B cell (primary cell): ENCODE data around the gene TEKT5. TPM values are rescaled to one million over a fixed set of nuclear protein-coding genes. Genes with fewer than 3 reads are reported as not detected.

Experiments used
- ATAC-seq: fragments of 200-7000 bp; cut with Tn5 transposase; one replicate; pipeline ENCODE4 v1.10.0; 2021; ENCODE audit warnings: low read depth, mild to moderate bottlenecking, moderate number of reproducible peaks, moderate library complexity
- CTCF ChIA-PET: fragments of 350-600 bp; sonication (Branson Sonifier 250); formaldehyde crosslinking; loops from one replicate; lab custom pipeline; 2021; ENCODE audit warnings: antibody characterized with exemption, inconsistent platforms; lab: Charles Lee
- POLR2A ChIA-PET: fragments of 350-600 bp; sonication (Branson Sonifier 250); formaldehyde crosslinking; loops from one replicate; lab custom pipeline; 2021; ENCODE audit warnings: antibody characterized with exemption; lab: Charles Lee
- DNase-seq: peaks from one replicate; pipeline ENCODE4 v3.0.0; 2013
- H2AFZ ChIP-seq: 2 replicates; pipeline ENCODE4 v1.6.1; 2012; ENCODE audit warnings: mild to moderate bottlenecking, low read depth, low read length; ENCODE audit not compliant: insufficient read depth, poor library complexity, severe bottlenecking
- H3K27ac ChIP-seq, 2 donors: 1 replicate in 1 of 2; 2 replicates in 1 of 2; pipeline ENCODE4 v1.5.1; 2012 to 2013; ENCODE audit warnings: low read length in 2 of 2, mild to moderate bottlenecking in 2 of 2, moderate library complexity in 1 of 2
- H3K27me3 ChIP-seq, 4 experiments: fragments of 200-600 bp in 1 of 4; sonication (generic) in 1 of 4; replicated peaks in 1 of 4; 1 replicate in 2 of 4; 2 replicates in 2 of 4; pipeline versions ENCODE4 v1.6.1 to v1.7.0; 2013 to 2016; ENCODE audit warnings: low read length in 3 of 4, mild to moderate bottlenecking in 2 of 4, mixed read lengths in 1 of 4, moderate library complexity in 1 of 4; ENCODE audit not compliant: insufficient read depth in 4 of 4, control insufficient read depth in 3 of 4; ENCODE audit errors: control extremely low read depth in 1 of 4
- H3K36me3 ChIP-seq, 2 experiments: replicated peaks in 1 of 2; 1 replicate in 1 of 2; 2 replicates in 1 of 2; pipeline versions ENCODE4 v1.6.1 to v1.7.1; 2013; ENCODE audit warnings: low read length in 1 of 2; ENCODE audit not compliant: insufficient read depth in 2 of 2, control insufficient read depth in 1 of 2; ENCODE audit errors: control extremely low read depth in 1 of 2, extremely low read depth in 1 of 2
- H3K4me1 ChIP-seq, 2 donors: fragments of 200-600 bp in 1 of 2; sonication (generic) in 1 of 2; 1 replicate in 1 of 2; 2 replicates in 1 of 2; pipeline versions ENCODE4 v1.5.1 to v1.6.1; 2013 to 2017; ENCODE audit warnings: low read length in 2 of 2; ENCODE audit not compliant: control insufficient read depth in 2 of 2, insufficient read depth in 2 of 2
- H3K4me2 ChIP-seq: replicated peaks from 2 replicates; pipeline ENCODE3; 2012; ENCODE audit warnings: mild to moderate bottlenecking, low read depth, low read length; ENCODE audit not compliant: poor library complexity, severe bottlenecking
- H3K4me3 ChIP-seq, 5 experiments: fragments of 200-600 bp in 1 of 5; sonication (generic) in 1 of 5; 1 replicate in 3 of 5; 2 replicates in 2 of 5; pipeline versions ENCODE4 v1.5.1 to v1.7.0; 2011 to 2016; ENCODE audit warnings: low read length in 4 of 5, mild to moderate bottlenecking in 4 of 5, low read depth in 2 of 5, control low read depth in 1 of 5, moderate library complexity in 1 of 5; ENCODE audit not compliant: insufficient read depth in 1 of 5; ENCODE audit errors: control extremely low read depth in 1 of 5, extremely low read depth in 1 of 5
- H3K79me2 ChIP-seq: fragments of 200-600 bp; sonication (generic); one replicate; pipeline ENCODE4 v1.6.0; 2016; ENCODE audit warnings: low read length; ENCODE audit not compliant: control insufficient read depth, insufficient read depth
- H3K9ac ChIP-seq: fragments of 200-600 bp; sonication (generic); 2 replicates; pipeline ENCODE4 v1.6.1; 2017; ENCODE audit warnings: mild to moderate bottlenecking, low read length, moderate library complexity
- H3K9me3 ChIP-seq, 3 donors: one replicate each; pipeline versions ENCODE4 v1.6.1 to v1.7.1; 2013; ENCODE audit warnings: low read length in 2 of 3; ENCODE audit not compliant: control insufficient read depth in 2 of 3, insufficient read depth in 1 of 3; ENCODE audit errors: control extremely low read depth in 1 of 3
- H4K20me1 ChIP-seq: 2 replicates; pipeline ENCODE4 v1.6.0; 2012; ENCODE audit warnings: mild to moderate bottlenecking, low read length; ENCODE audit not compliant: insufficient read depth, control insufficient read depth, poor library complexity, severe bottlenecking
- H3K27ac Mint-ChIP-seq: one replicate; pipeline ENCODE4 v1.8.0; 2021; ENCODE audit warnings: mixed read lengths
- H3K27me3 Mint-ChIP-seq: one replicate; pipeline ENCODE4 v1.8.0; 2021; ENCODE audit warnings: mixed read lengths
- H3K4me1 Mint-ChIP-seq: one replicate; pipeline ENCODE4 v1.8.0; 2021; ENCODE audit warnings: mixed read lengths
- H3K4me3 Mint-ChIP-seq: one replicate; pipeline ENCODE4 v1.8.0; 2021; ENCODE audit warnings: mixed read lengths
- H3K9me3 Mint-ChIP-seq: one replicate; pipeline ENCODE4 v1.8.0; 2022; ENCODE audit warnings: mixed read lengths; ENCODE audit not compliant: insufficient read depth
- CTCF ChIP-seq: fragments of 200-600 bp; IDR thresholded peaks from one replicate; pipeline ENCODE4 v1.8.0; 2022; ENCODE audit warnings: antibody characterized with exemption, mild to moderate bottlenecking
- EZH2 ChIP-seq: IDR thresholded peaks from 2 replicates; pipeline ENCODE4 v1.6.1; 2012; ENCODE audit warnings: borderline replicate concordance, low read depth, mild to moderate bottlenecking, moderate library complexity, low read length; ENCODE audit not compliant: insufficient read depth, poor library complexity, severe bottlenecking
- WGBS: methylation state at CpG from one replicate; pipeline ENCODE4 v1.1.5; 2013; ENCODE audit warnings: missing lambda C conversion rate; ENCODE audit not compliant: insufficient coverage; 5-methylcytosine and 5-hydroxymethylcytosine counted together
- intact Hi-C: fragments of 100-400 bp; cut with micrococcal nuclease; formaldehyde crosslinking; loops from one replicate; pipeline ENCODE4 v1.10.0; 2022
- polyA plus RNA-seq: library from polyadenylated mRNA; depleted of rRNA; stranded (reverse); fragments of >200 nt; gene quantifications from 2 replicates; pipeline ENCODE4 v1.2.3, GENCODE V29; 2012
- total RNA-seq, 2 donors: library from RNA; stranded (reverse); fragments of 120-200 nt in 1 of 2; gene quantifications; 1 replicate in 1 of 2; 2 replicates in 1 of 2; pipeline versions ENCODE4 v1.2.3 to v1.2.4, GENCODE V29; 2013 to 2022

Gene TEKT5
- total and polyA plus RNA-seq, 2 donors (not counting 1 experiment from before 2014, with no cell fraction given), result 0.42 to 0.57 TPM

- no peaks in the 10 kb centered on the region for H3K79me2 ChIP-seq
- H3K4me2 ChIP-seq, result peak overlapping the region; percentile 26
- no peak overlapping the region for H3K9ac ChIP-seq
- intact Hi-C loops, result no loop called here
- peaks cover 0 to 9% (median 0%) of the 10 kb centered on the region in 4 experiments for H3K27me3 ChIP-seq
- H3K4me1 Mint-ChIP-seq, result peaks cover 36% of the 10 kb centered on the region
- ChIA-PET CTCF (no interaction called here), POLR2A (no interaction called here)
- peaks cover 0 to 11% (median 0%) of the 10 kb centered on the region in 3 donors for H3K9me3 ChIP-seq
- no peak overlapping the region for H3K4me3 ChIP-seq
- no peak overlapping the region for H3K27ac ChIP-seq
- H2AFZ ChIP-seq, result no peak overlapping the region
- TF ChIP-seq EZH2 (no peak), CTCF (no peak)
- ATAC-seq (peak; percentile 53), DNase-seq (peak; percentile 27)
- no peaks in the 10 kb centered on the region for H3K36me3 ChIP-seq
- no peak overlapping the region for H3K27ac Mint-ChIP-seq
- H4K20me1 ChIP-seq, result no peaks in the 10 kb centered on the region
- 10% methylated on average over 8 of the region's 9 CpGs for WGBS
- no peaks in the 10 kb centered on the region for H3K9me3 Mint-ChIP-seq
- no peak overlapping the region for H3K4me3 Mint-ChIP-seq
- H3K4me1 ChIP-seq, result peaks cover 28 to 38% of the 10 kb centered on the region in 2 donors
- peaks cover 19% of the 10 kb centered on the region for H3K27me3 Mint-ChIP-seq
Measured at GRCh38 chr16:10594312-10594950, 100.3 kb downstream of the TEKT5 start.

- Histone ChIP-seq H3K4me1 (peaks cover 20% of the 10 kb centered on the region in 2 donors), H3K4me2 (no peak overlapping the region), H3K79me2 (no peaks in the 10 kb centered on the region), H4K20me1 (no peaks in the 10 kb centered on the region), H2AFZ (no peak overlapping the region), H3K9ac (no peak overlapping the region), H3K36me3 (no peaks in the 10 kb centered on the region), H3K9me3 (peaks cover 0 to 10% (median 0%) of the 10 kb centered on the region in 3 donors), H3K4me3 (no peak overlapping the region), H3K27me3 (peaks cover 0 to 12% (median 0%) of the 10 kb centered on the region in 4 experiments), H3K27ac (no peak overlapping the region)
- H3K27me3 Mint-ChIP-seq, result peaks cover 35% of the 10 kb centered on the region
- POLR2A ChIA-PET, result no interaction called here
- peaks cover 23% of the 10 kb centered on the region for H3K4me1 Mint-ChIP-seq
- intact Hi-C loops, result no loop called here
- no CpG with 5 or more reads among the region's 1 CpG for WGBS
- ATAC-seq (no peak), DNase-seq (no peak)
- no peak overlapping the region for H3K27ac Mint-ChIP-seq
- no peak overlapping the region for H3K4me3 Mint-ChIP-seq
- H3K9me3 Mint-ChIP-seq, result no peaks in the 10 kb centered on the region
- no peak for TF ChIP-seq EZH2
- no peak for TF ChIP-seq CTCF
- CTCF ChIA-PET, result no interaction called here
Measured at GRCh38 chr16:10592611-10593010, 102.1 kb downstream of the TEKT5 start.
